ENCODE measurements around the gene CBLC. TPM values are rescaled to one million over a fixed set of nuclear protein-coding genes. Genes with fewer than 3 reads are reported as not detected.

The CBLC gene
- total RNA-seq, 4 donors from 2014 or later, result 0.93 to 1.0 TPM; not detected in 2

GRCh38 chr19:44813070-44813840 is 35.6 kb downstream of the CBLC start:
- Histone ChIP-seq H3K4me3 (no peak overlapping the region), H3K27me3 (no peaks in the 10 kb centered on the region), H3K27ac (no peak overlapping the region), H3K4me1 (peaks cover 0 to 33% (median 16%) of the 10 kb centered on the region in 3 donors), H3K36me3 (peaks cover 0 to 34% of the 10 kb centered on the region in 2 donors), H3K9me3 (no peaks in the 10 kb centered on the region)
- TF ChIP-seq POLR2A (IDR thresholded peaks at IDR 0.05) (no peak), EP300 (IDR thresholded peaks at IDR 0.05) (no peak), POLR2AphosphoS5 (IDR thresholded peaks at IDR 0.05) (no peak), CTCF (IDR thresholded peaks at IDR 0.05) (no peak)
- WGBS, 2 donors (ENCODE audit: low coverage in 1 of 2), result 71 to 73% methylated on average over 4 to 13 of the region's 38 CpGs
- ATAC-seq, result no peak

- H3K36me3 ChIP-seq, result peaks cover 0 to 41% of the 10 kb centered on the region in 2 donors
These were observed 36.3 kb downstream of the CBLC start for GRCh38 chr19:44813841-44814470.

GRCh38 chr19:44814517-44814916 is 36.8 kb downstream of the CBLC start:
- TF ChIP-seq EP300 (IDR thresholded peaks at IDR 0.05) (no peak), POLR2AphosphoS5 (IDR thresholded peaks at IDR 0.05) (no peak), POLR2A (IDR thresholded peaks at IDR 0.05) (no peak), CTCF (IDR thresholded peaks at IDR 0.05) (no peak)
- WGBS, 2 donors (ENCODE audit: low coverage in 1 of 2), result 93% methylated on average over 13 of the region's 17 CpGs; no CpG with 5 or more reads in 1 of the 2 donors
- H3K4me3 ChIP-seq, result no peak overlapping the region
- H3K27ac ChIP-seq, result no peak overlapping the region
- H3K27me3 ChIP-seq, result no peaks in the 10 kb centered on the region
- no peak for ATAC-seq
- no peaks in the 10 kb centered on the region for H3K9me3 ChIP-seq
- peaks cover 0 to 21% (median 8%) of the 10 kb centered on the region in 3 donors for H3K4me1 ChIP-seq
- H3K36me3 ChIP-seq, result peaks cover 0 to 46% of the 10 kb centered on the region in 2 donors

More at GRCh38 chr19:44813841-44814470, 36.3 kb downstream of the CBLC start:
- Histone ChIP-seq H3K27me3 (no peaks in the 10 kb centered on the region), H3K9me3 (no peaks in the 10 kb centered on the region), H3K27ac (no peak overlapping the region), H3K4me3 (no peak overlapping the region), H3K4me1 (peaks cover 0 to 26% (median 13%) of the 10 kb centered on the region in 3 donors)
- ATAC-seq, result no peak
- no peak for TF ChIP-seq CTCF (IDR thresholded peaks at IDR 0.05)
- no peak for TF ChIP-seq EP300 (IDR thresholded peaks at IDR 0.05)
- no peak for TF ChIP-seq POLR2A (IDR thresholded peaks at IDR 0.05)
- no peak for TF ChIP-seq POLR2AphosphoS5 (IDR thresholded peaks at IDR 0.05)
- WGBS, 2 donors (ENCODE audit: low coverage in 1 of 2), result 86% methylated on average over 7 of the region's 16 CpGs; no CpG with 5 or more reads in 1 of the 2 donors

GRCh38 chr19:44816301-44816700 is 38.6 kb downstream of the CBLC start:
- TF ChIP-seq POLR2A (IDR thresholded peaks at IDR 0.05) (no peak), EP300 (IDR thresholded peaks at IDR 0.05) (no peak)
- peaks cover 6% of the 10 kb centered on the region for H3K27me3 ChIP-seq
- no peak overlapping the region for H3K4me3 ChIP-seq
- no peak overlapping the region for H3K27ac ChIP-seq
- H3K36me3 ChIP-seq, result peaks cover 0 to 48% of the 10 kb centered on the region in 2 donors
- no CpG with 5 or more reads among the region's 2 CpGs for whole genome bisulfite sequencing, 2 donors (ENCODE audit: low coverage in 1 of 2)
- no peak for ATAC-seq
- H3K9me3 ChIP-seq, result no peaks in the 10 kb centered on the region
- peaks cover 0 to 20% (median 6%) of the 10 kb centered on the region in 3 donors for H3K4me1 ChIP-seq

GRCh38 chr19:44817725-44818465 is 40.2 kb downstream of the CBLC start:
- Histone ChIP-seq H3K4me3 (no peak overlapping the region), H3K9me3 (no peaks in the 10 kb centered on the region), H3K36me3 (peaks cover 0 to 43% of the 10 kb centered on the region in 2 donors), H3K4me1 (peaks cover 0 to 21% (median 6%) of the 10 kb centered on the region in 3 donors), H3K27me3 (peaks cover 6% of the 10 kb centered on the region), H3K27ac (no peak overlapping the region)
- no CpG with 5 or more reads among the region's 8 CpGs for WGBS, 2 donors (ENCODE audit: low coverage in 1 of 2)
- ATAC-seq, result no peak
- TF ChIP-seq CTCF (IDR thresholded peaks at IDR 0.05) (no peak), POLR2A (IDR thresholded peaks at IDR 0.05) (no peak), EP300 (IDR thresholded peaks at IDR 0.05) (no peak), POLR2AphosphoS5 (IDR thresholded peaks at IDR 0.05) (no peak)
